Ramos (cell line): ENCODE measurements around the gene HACD3.
"Not testable (repeated sequence)": the region's sequence is repeated elsewhere in the genome, so short reads cannot be mapped to it uniquely, and the experiment has no call there.

ENCODE experiments used
- in situ Hi-C: fragments of 300-500 bp; cut with MboI; formaldehyde crosslinking; loops from one replicate; pipeline ENCODE4 v1.14.3; 2022; ENCODE audit warnings: low sequenced_read_pairs; ENCODE audit not compliant: unreplicated experiment

Gene HACD3

GRCh38 chr15:65547841-65548240 lies 17.6 kb downstream of the HACD3 start:
- in situ Hi-C loops, result no loop called here

- in situ Hi-C loops, result not testable (repeated sequence)
These were observed 19.0 kb downstream of the HACD3 start for GRCh38 chr15:65549288-65549687.

- in situ Hi-C loops, result no loop called here
These were observed 20.4 kb downstream of the HACD3 start for GRCh38 chr15:65550681-65551098.

- in situ Hi-C loops, result no loop called here
These were observed 20.9 kb downstream of the HACD3 start for GRCh38 chr15:65551183-65551582.

GRCh38 chr15:65552851-65553250 lies 22.6 kb downstream of the HACD3 start:
- in situ Hi-C loops, result not testable (repeated sequence)

- in situ Hi-C loops, result no loop called here
These were observed 23.4 kb downstream of the HACD3 start for GRCh38 chr15:65553691-65554090.

GRCh38 chr15:65556622-65557021 lies 26.4 kb downstream of the HACD3 start:
- in situ Hi-C loops, result no loop called here

GRCh38 chr15:65558336-65558735 lies 28.1 kb downstream of the HACD3 start:
- in situ Hi-C loops, result no loop called here

- in situ Hi-C loops, result no loop called here
These were observed 28.9 kb downstream of the HACD3 start for GRCh38 chr15:65558997-65559760.

GRCh38 chr15:65559941-65560340 lies 29.7 kb downstream of the HACD3 start:
- in situ Hi-C loops, result no loop called here

GRCh38 chr15:65561934-65562333 lies 31.7 kb downstream of the HACD3 start:
- in situ Hi-C loops, result no loop called here

GRCh38 chr15:65569728-65570127 lies 39.5 kb downstream of the HACD3 start:
- in situ Hi-C loops, result no loop called here

GRCh38 chr15:65571971-65572370 lies 41.7 kb downstream of the HACD3 start:
- in situ Hi-C loops, result no loop called here

GRCh38 chr15:65576664-65577063 lies 46.4 kb downstream of the HACD3 start:
- in situ Hi-C loops, result no loop called here

GRCh38 chr15:65577129-65577996 lies 47.1 kb downstream of the HACD3 start:
- in situ Hi-C loops, result no loop called here

- in situ Hi-C loops, result no loop called here
These were observed 48.9 kb downstream of the HACD3 start for GRCh38 chr15:65578904-65579728.

- in situ Hi-C loops, result no loop called here
These were observed 49.5 kb downstream of the HACD3 start for GRCh38 chr15:65579762-65580161.

GRCh38 chr15:65580287-65580686 lies 50.0 kb downstream of the HACD3 start:
- in situ Hi-C loops, result no loop called here

GRCh38 chr15:65583701-65584100 lies 53.4 kb downstream of the HACD3 start:
- in situ Hi-C loops, result no loop called here

GRCh38 chr15:65584241-65584640 lies 54.0 kb downstream of the HACD3 start:
- in situ Hi-C loops, result no loop called here

GRCh38 chr15:65587094-65587493 lies 56.8 kb downstream of the HACD3 start:
- in situ Hi-C loops, result no loop called here
